ENCODE measurements around the gene MRPL32.

Gene MRPL32

GRCh38 chr7:42932811-42933591 lies 825 bp downstream of the MRPL32 start:
- H3K4me3 ChIP-seq (ENCODE audit: control insufficient read depth, low read depth, low read length), result peak overlapping the region; percentile 96
- no peak for TF ChIP-seq CTCF (IDR thresholded peaks at IDR 0.05; ENCODE audit: control insufficient read depth, insufficient read depth, low read depth, low read length, missing control alignments)
- no peak for DNase-seq (ENCODE audit: low read depth)

- DNase-seq (ENCODE audit: low read depth), result no peak
- H3K4me3 ChIP-seq (ENCODE audit: control insufficient read depth, low read depth, low read length), result no peak overlapping the region
- TF ChIP-seq CTCF (IDR thresholded peaks at IDR 0.05; ENCODE audit: control insufficient read depth, insufficient read depth, low read depth, low read length, missing control alignments), result no peak
Measured at GRCh38 chr7:42934291-42934690, 2.1 kb downstream of the MRPL32 start.

- no peak for DNase-seq (ENCODE audit: low read depth)
- H3K4me3 ChIP-seq (ENCODE audit: control insufficient read depth, low read depth, low read length), result no peak overlapping the region
- TF ChIP-seq CTCF (IDR thresholded peaks at IDR 0.05; ENCODE audit: control insufficient read depth, insufficient read depth, low read depth, low read length, missing control alignments), result no peak
Measured at GRCh38 chr7:42935861-42936260, 3.7 kb downstream of the MRPL32 start.

GRCh38 chr7:42939457-42940240 lies 7.5 kb downstream of the MRPL32 start:
- no peak for DNase-seq (ENCODE audit: low read depth)
- no peak for TF ChIP-seq CTCF (IDR thresholded peaks at IDR 0.05; ENCODE audit: control insufficient read depth, insufficient read depth, low read depth, low read length, missing control alignments)
- H3K4me3 ChIP-seq (ENCODE audit: control insufficient read depth, low read depth, low read length), result no peak overlapping the region

GRCh38 chr7:42940985-42941847 lies 9.0 kb downstream of the MRPL32 start:
- H3K4me3 ChIP-seq (ENCODE audit: control insufficient read depth, low read depth, low read length), result no peak overlapping the region
- DNase-seq (ENCODE audit: low read depth), result peak; percentile 33
- peak; percentile 90 for TF ChIP-seq CTCF (IDR thresholded peaks at IDR 0.05; ENCODE audit: control insufficient read depth, insufficient read depth, low read depth, low read length, missing control alignments)

Measured in AG09309 (cell line).